ENCODE data around the gene CCDC88C.
"Not testable (repeated sequence)": the region's sequence is repeated elsewhere in the genome, so short reads cannot be mapped to it uniquely, and the experiment has no call there.

Gene CCDC88C

GRCh38 chr14:91270619-91271018 lies 147.0 kb downstream of the CCDC88C start:
- DNase-seq (ENCODE audit: low read depth) = no peak

- no peak for DNase-seq (ENCODE audit: low read depth)
Observed at GRCh38 chr14:91270188-91270587, 147.4 kb downstream of the CCDC88C start.

GRCh38 chr14:91269076-91269991 lies 148.3 kb downstream of the CCDC88C start:
- DNase-seq (ENCODE audit: low read depth) = peak; percentile 34

GRCh38 chr14:91267965-91268437 lies 149.6 kb downstream of the CCDC88C start:
- no peak for DNase-seq (ENCODE audit: low read depth)

DNA sequence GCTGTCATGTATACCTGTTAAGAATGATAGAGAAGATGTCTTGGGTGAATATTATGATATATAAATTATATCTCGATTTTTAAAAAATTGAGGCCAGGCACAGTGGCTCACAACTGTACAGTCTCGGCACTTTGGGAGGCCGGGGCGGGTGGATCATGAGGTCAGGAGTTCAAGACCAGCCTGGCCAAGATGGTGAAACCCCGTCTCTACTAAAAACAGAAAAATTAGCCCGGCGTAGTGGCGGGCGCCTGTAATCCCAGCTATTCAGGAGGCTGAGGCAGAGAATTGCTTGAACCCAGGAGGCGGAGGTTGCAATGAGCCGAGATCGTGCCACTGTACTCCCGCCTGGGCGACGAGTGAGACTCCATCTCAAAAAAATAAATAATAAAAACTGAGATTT lies 151.3 kb downstream of the CCDC88C start:
- DNase-seq (ENCODE audit: low read depth) = not testable (repeated sequence)

DNA sequence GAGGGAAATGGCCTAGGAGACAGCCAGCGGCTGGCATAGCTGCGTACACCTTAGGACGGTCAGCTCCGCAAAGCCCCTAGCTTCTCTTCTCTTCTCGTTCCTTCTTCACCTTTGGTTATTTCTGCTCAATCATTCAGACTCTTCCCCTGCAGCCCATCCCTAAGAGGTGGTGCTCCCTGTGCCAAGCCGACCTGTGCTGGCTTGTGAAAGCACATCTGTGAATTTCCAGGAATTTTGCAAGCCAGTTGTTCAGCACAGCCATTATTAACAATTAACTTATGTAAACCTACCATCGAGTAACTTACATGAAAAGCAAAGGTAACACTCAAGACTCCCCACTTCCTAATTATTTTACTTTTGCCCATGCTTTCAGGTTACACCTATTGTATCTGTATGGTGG lies 152.2 kb downstream of the CCDC88C start:
- DNase-seq (ENCODE audit: low read depth) = no peak

GRCh38 chr14:91264151-91265150 lies 153.2 kb downstream of the CCDC88C start:
- DNase-seq (ENCODE audit: low read depth) = no peak

DNA sequence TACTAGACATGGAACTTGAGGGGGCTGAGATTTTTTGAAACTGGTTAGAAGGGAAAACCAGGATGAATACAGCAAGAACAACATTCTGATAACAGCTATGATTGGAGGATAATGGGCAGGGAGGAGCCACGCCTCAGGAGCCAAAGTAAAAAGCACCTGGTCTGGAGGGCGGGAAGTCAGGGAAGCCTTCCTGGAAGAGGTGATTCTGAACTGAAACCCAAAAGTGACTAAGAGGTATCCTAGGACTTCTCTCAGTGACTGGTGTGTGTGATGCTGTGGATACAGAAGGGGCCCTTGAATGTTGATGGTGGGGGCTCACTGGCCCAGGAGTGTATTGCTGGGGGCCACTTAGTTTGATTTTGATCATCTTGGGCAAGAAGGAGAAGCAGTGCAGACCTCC lies 154.3 kb downstream of the CCDC88C start:
- no peak for DNase-seq (ENCODE audit: low read depth)

GRCh38 chr14:91261986-91262549 lies 155.6 kb downstream of the CCDC88C start:
- no peak for DNase-seq (ENCODE audit: low read depth)

DNA sequence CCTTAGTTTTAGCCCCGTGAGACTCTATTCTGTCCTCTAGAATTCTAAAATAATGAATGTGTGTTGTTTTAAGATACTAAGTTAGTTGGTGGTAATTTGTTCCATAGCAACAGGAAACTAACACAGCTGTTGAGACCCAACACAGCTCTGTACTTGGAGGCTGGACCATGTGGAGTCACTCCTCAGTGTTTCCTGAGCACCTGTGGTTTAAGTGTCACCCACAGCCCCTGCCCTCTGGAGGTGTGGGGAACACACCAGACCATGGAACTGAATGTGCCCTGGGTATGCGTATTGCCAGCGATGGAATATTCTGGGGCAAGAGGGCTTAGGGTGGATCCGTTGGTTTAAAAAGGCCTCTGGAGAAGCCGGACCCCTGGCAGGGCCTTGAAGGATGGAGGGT lies 156.5 kb downstream of the CCDC88C start:
- DNase-seq (ENCODE audit: low read depth) = no peak

- DNase-seq (ENCODE audit: low read depth) = no peak
Observed at GRCh38 chr14:91258876-91259275, 158.7 kb downstream of the CCDC88C start.

GRCh38 chr14:91258011-91258618 lies 159.5 kb downstream of the CCDC88C start:
- DNase-seq (ENCODE audit: low read depth) = no peak

- DNase-seq (ENCODE audit: low read depth) = no peak
Observed at GRCh38 chr14:91257328-91258010, 160.2 kb downstream of the CCDC88C start.

- no peak for DNase-seq (ENCODE audit: low read depth)
Observed at GRCh38 chr14:91256661-91257060, 161.0 kb downstream of the CCDC88C start.

- no peak for DNase-seq (ENCODE audit: low read depth)
Observed at GRCh38 chr14:91255026-91255695, 162.5 kb downstream of the CCDC88C start.

DNA sequence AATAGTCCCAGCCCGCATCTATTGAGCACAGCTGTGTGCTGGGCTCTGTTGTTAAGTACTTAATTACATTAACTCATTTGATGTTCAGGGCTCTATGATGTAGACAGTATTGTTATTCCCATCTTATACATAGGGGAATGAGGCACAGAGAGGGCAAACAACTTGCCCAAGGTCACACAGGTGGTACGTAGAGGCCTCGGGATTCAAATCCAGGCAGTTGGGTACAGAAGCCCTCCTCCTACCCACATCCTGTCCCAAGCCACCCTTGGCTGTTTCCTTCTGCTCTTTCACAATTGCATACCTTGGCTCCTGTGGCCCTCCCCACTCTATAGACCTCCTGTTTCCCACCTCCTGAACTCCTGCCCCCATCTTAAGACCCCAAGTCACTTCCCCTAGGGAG lies 163.2 kb downstream of the CCDC88C start:
- no peak for DNase-seq (ENCODE audit: low read depth)

GRCh38 chr14:91253795-91254323 lies 163.8 kb downstream of the CCDC88C start:
- DNase-seq (ENCODE audit: low read depth) = no peak

DNA sequence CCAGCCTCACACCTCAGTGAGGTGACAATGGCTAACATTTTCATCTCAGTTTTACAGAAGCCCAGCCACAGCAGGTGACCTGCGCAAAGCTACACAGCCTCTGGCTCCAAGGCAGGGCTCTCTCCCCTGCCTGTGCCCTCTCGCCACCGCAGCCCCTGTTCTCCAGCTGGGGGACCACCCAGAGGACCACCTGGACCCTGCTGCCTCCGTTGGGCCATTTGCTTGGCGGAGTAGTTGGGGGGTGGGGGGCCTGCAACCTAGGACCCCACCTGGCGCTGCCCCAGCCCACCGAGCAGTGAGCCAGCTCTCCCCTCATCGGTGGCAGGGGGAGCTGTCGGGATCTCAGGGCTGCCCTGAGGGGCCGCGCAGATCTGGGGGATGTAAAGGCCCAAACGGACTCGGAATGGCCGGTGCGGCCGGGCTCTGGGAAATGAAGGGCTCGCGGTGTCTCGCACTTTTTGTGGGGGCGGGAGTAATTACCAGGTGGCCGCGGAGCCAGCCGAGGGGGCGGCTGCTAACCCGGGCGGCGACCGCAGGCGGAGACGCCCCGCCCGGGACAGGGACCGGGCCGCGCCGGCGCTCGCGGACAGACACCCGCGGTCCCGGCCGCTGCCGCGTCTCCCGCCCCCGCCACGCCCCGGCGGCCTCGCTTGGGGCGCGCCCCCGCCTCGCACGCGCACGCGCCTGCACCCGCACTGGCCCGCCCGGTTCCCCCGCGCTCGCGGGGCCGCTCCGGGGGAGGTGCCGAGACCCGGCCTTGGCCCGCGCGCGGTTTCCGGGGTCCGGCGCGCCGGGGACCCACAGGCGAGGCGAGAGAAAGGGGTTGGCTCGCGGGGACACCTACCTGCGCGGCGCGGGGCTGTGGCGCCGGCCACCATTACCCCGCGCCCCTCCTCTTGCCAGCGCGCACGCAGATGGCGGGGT lies 164.5 kb downstream of the CCDC88C start:
- peak; percentile 22 for DNase-seq (ENCODE audit: low read depth)

DNA sequence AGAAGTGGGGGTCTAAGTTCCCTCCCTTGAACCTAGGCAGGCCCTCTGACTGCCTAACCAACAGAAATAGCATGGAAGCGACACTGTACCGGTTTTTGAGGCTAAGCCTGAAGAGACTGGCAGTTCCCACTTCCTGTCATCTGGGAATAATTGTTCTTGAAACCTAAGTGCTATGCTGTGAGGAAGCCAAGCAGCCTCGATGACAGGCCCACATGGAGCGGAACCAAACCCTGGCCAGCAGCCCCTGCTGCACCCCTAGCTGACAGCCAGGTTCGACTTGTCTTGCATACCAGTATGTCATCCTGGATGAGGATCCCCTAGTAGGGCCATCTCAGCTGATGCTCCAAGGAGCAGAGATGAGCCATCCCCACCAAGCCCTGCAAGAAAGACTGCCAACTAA lies 166.7 kb downstream of the CCDC88C start:
- peak; percentile 55 for DNase-seq (ENCODE audit: low read depth)
